ENCODE measurements around the gene OR2V1. TPM values are rescaled to one million over a fixed set of nuclear protein-coding genes. Genes with fewer than 3 reads are reported as not detected.
"Not testable (repeated sequence)": the region's sequence is repeated elsewhere in the genome, so short reads cannot be mapped to it uniquely, and the experiment has no call there.

OR2V1 gene
- total RNA-seq, 1 experiment from 2014 or later, result not detected

- no peak for DNase-seq (ENCODE audit: low read depth)
Measured at GRCh38 chr5:181129601-181130000, 1.4 kb downstream of the OR2V1 start.

- no peak for DNase-seq (ENCODE audit: low read depth)
Measured at GRCh38 chr5:181127907-181128626, 2.9 kb downstream of the OR2V1 start.

- no peak for DNase-seq (ENCODE audit: low read depth)
Measured at GRCh38 chr5:181127456-181127855, 3.5 kb downstream of the OR2V1 start.

- no peak for DNase-seq (ENCODE audit: low read depth)
Measured at GRCh38 chr5:181126841-181127240, 4.1 kb downstream of the OR2V1 start.

- no peak for DNase-seq (ENCODE audit: low read depth)
Measured at GRCh38 chr5:181124526-181124925, 6.4 kb downstream of the OR2V1 start.

GRCh38 chr5:181121675-181122561, 9.1 kb downstream of the OR2V1 start:
- peak; percentile 34 for DNase-seq (ENCODE audit: low read depth)

- DNase-seq (ENCODE audit: low read depth), result peak; percentile 73
Measured at GRCh38 chr5:181120761-181121160, 10.2 kb downstream of the OR2V1 start.

GRCh38 chr5:181120306-181120705, 10.7 kb downstream of the OR2V1 start:
- DNase-seq (ENCODE audit: low read depth), result peak; percentile 59

- no peak for DNase-seq (ENCODE audit: low read depth)
Measured at GRCh38 chr5:181119105-181119504, 11.9 kb downstream of the OR2V1 start.

- DNase-seq (ENCODE audit: low read depth), result no peak
Measured at GRCh38 chr5:181118369-181118768, 12.6 kb downstream of the OR2V1 start.

- peak; percentile 61 for DNase-seq (ENCODE audit: low read depth)
Measured at GRCh38 chr5:181114844-181115778, 15.9 kb downstream of the OR2V1 start.

- DNase-seq (ENCODE audit: low read depth), result no peak
Measured at GRCh38 chr5:181114284-181114843, 16.6 kb downstream of the OR2V1 start.

GRCh38 chr5:181113572-181113971, 17.4 kb downstream of the OR2V1 start:
- not testable (repeated sequence) for DNase-seq (ENCODE audit: low read depth)

GRCh38 chr5:181112476-181112875, 18.5 kb downstream of the OR2V1 start:
- no peak for DNase-seq (ENCODE audit: low read depth)

- no peak for DNase-seq (ENCODE audit: low read depth)
Measured at GRCh38 chr5:181111010-181111409, 20.0 kb downstream of the OR2V1 start.

GRCh38 chr5:181109489-181110013, 21.4 kb downstream of the OR2V1 start:
- DNase-seq (ENCODE audit: low read depth), result no peak

- no peak for DNase-seq (ENCODE audit: low read depth)
Measured at GRCh38 chr5:181108578-181109165, 22.3 kb downstream of the OR2V1 start.

GRCh38 chr5:181107699-181108098, 23.3 kb downstream of the OR2V1 start:
- no peak for DNase-seq (ENCODE audit: low read depth)

- no peak for DNase-seq (ENCODE audit: low read depth)
Measured at GRCh38 chr5:181105391-181106025, 25.5 kb downstream of the OR2V1 start.

All from RPMI7951 (cell line).